KMS-11 (cell line): ENCODE results near the gene SGPP2.

Experiments used
- H2AFZ ChIP-seq: fragments of 200-600 bp; sonication (generic); 2 replicates; pipeline ENCODE4 v1.6.1; 2016; ENCODE audit warnings: antibody characterized with exemption, mixed run types, low read depth
- H3K27ac ChIP-seq: fragments of 200-600 bp; sonication (generic); 2 replicates; pipeline ENCODE4 v1.6.1; 2016; ENCODE audit warnings: mild to moderate bottlenecking, mixed run types
- H3K27me3 ChIP-seq: fragments of 200-600 bp; sonication (generic); 2 replicates; pipeline ENCODE4 v1.6.1; 2017; ENCODE audit warnings: mild to moderate bottlenecking, low read depth, mixed run types, moderate library complexity; ENCODE audit not compliant: insufficient read depth
- H3K36me3 ChIP-seq: fragments of 200-600 bp; sonication (generic); 2 replicates; pipeline ENCODE4 v1.6.1; 2017; ENCODE audit warnings: mild to moderate bottlenecking, mixed run types; ENCODE audit not compliant: insufficient read depth
- H3K4me1 ChIP-seq: fragments of 200-600 bp; sonication (generic); 2 replicates; pipeline ENCODE4 v1.6.1; 2016; ENCODE audit warnings: mild to moderate bottlenecking, low read depth, mixed run types; ENCODE audit not compliant: poor library complexity, severe bottlenecking
- H3K4me2 ChIP-seq: fragments of 200-600 bp; sonication (generic); 2 replicates; pipeline ENCODE4 v1.7.0; 2016; ENCODE audit warnings: mild to moderate bottlenecking, mixed run types
- H3K4me3 ChIP-seq: fragments of 200-600 bp; sonication (generic); IDR thresholded peaks from 2 replicates; pipeline ENCODE4 v1.6.1; 2017; ENCODE audit warnings: low read depth, low read length, mixed read lengths; ENCODE audit not compliant: insufficient read depth
- H3K79me2 ChIP-seq: fragments of 200-600 bp; sonication (generic); 2 replicates; pipeline ENCODE4 v1.6.1; 2016; ENCODE audit warnings: low read depth, mixed run types; ENCODE audit not compliant: insufficient read depth
- H3K9ac ChIP-seq: fragments of 200-600 bp; sonication (generic); 2 replicates; pipeline ENCODE4 v1.6.1; 2016; ENCODE audit warnings: mild to moderate bottlenecking, mixed run types
- H4K20me1 ChIP-seq: fragments of 200-600 bp; sonication (generic); 2 replicates; pipeline ENCODE4 v1.6.1; 2016; ENCODE audit warnings: mild to moderate bottlenecking, mixed run types; ENCODE audit not compliant: insufficient read depth
- TF ChIP-seq, protein P1 (sequence below): fragments of 200-600 bp; sonication (generic); conservative IDR thresholded peaks from 2 replicates; pipeline ENCODE4 v1.6.1; 2017; ENCODE audit warnings: low read depth, mild to moderate bottlenecking, antibody characterized with exemption, low read length, moderate library complexity, mixed read lengths

SGPP2 gene

DNA sequence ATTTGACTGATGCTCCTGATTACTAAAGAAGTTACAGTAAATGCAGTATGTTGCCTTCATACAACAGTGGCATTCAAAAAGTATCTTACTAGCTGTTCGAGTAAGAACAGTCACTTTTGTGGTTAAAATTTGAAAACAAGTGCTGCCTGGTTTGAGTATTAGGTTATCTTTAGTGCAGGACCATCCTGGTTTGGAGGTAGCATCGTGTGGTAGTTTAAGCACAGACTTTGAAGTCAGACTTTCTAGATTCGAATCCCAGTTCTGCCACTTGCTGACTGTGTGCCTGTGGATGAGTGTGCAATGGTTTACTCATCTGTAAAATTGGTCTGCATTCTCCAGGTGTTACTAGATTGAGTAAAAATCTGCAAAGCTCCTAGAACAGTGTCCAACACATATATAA lies 96.8 kb downstream of the SGPP2 start:
- Histone ChIP-seq H3K27ac (no peak overlapping the region), H3K4me1 (no peaks in the 10 kb centered on the region), H3K27me3 (no peaks in the 10 kb centered on the region), H4K20me1 (no peaks in the 10 kb centered on the region), H3K79me2 (no peaks in the 10 kb centered on the region), H3K4me3 (no peak overlapping the region), H3K36me3 (no peaks in the 10 kb centered on the region), H3K9ac (no peak overlapping the region), H2AFZ (no peak overlapping the region), H3K4me2 (no peak overlapping the region)
- TF ChIP-seq, protein P1, sequence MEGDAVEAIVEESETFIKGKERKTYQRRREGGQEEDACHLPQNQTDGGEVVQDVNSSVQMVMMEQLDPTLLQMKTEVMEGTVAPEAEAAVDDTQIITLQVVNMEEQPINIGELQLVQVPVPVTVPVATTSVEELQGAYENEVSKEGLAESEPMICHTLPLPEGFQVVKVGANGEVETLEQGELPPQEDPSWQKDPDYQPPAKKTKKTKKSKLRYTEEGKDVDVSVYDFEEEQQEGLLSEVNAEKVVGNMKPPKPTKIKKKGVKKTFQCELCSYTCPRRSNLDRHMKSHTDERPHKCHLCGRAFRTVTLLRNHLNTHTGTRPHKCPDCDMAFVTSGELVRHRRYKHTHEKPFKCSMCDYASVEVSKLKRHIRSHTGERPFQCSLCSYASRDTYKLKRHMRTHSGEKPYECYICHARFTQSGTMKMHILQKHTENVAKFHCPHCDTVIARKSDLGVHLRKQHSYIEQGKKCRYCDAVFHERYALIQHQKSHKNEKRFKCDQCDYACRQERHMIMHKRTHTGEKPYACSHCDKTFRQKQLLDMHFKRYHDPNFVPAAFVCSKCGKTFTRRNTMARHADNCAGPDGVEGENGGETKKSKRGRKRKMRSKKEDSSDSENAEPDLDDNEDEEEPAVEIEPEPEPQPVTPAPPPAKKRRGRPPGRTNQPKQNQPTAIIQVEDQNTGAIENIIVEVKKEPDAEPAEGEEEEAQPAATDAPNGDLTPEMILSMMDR: no peak

DNA sequence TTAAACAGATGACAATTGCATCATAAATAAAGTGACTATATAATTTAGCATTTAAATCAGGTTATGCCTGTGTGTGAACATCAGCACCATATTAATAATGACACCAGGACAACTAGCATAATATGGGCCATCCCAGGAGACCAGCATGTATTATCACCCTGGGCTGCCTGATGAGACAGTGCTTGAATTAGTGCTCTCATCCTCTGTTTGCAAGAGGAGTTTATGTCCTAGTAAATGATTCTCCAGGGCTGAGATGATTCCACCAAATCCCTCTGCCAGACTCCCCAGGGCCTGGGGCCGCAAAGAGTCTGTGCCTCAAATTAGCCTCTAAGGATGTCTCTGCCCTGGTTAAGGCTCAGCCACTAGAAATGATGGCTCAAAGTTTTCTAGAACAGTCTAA lies 97.7 kb downstream of the SGPP2 start:
- Histone ChIP-seq H3K27me3 (no peaks in the 10 kb centered on the region), H3K4me1 (no peaks in the 10 kb centered on the region), H3K36me3 (no peaks in the 10 kb centered on the region), H2AFZ (no peak overlapping the region), H3K4me3 (no peak overlapping the region), H3K27ac (no peak overlapping the region), H3K4me2 (no peak overlapping the region), H3K79me2 (no peaks in the 10 kb centered on the region), H3K9ac (no peak overlapping the region), H4K20me1 (no peaks in the 10 kb centered on the region)
- TF ChIP-seq, protein P1: no peak

DNA sequence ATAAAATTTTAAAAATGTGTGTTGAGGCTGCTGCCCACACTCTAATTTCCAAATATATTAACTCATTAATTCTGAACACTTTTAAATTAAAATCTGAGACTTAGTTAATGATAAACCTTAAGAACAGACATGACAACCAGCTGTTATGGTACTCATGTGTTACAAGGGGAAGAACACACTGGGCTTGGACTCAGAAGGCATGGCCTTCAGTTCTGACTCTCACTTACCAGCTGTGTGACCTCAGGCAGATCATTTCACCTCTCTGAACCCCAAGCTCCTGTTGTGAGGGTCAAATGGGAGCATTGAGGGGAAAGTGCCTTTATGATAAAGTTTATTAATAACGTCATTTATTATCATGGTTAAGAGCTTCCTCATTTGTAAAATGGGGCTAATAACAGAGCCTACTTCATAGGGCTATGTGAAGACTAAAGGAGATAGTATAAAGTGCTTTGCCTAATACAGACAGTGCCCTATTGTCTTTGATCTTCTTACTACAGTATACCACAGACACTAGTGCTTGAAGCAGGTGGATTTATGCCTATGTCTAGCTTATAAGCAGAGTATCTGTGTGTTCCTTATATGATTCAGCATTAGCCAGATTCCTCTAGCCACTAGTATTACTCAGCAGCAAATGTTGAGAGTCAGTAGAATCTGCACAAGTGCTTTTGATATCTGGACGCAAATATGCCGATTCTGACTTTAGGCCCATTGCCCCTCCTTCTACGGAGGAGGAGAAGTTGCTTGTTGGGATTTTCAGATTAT lies 99.6 kb downstream of the SGPP2 start:
- no peaks in the 10 kb centered on the region for H4K20me1 ChIP-seq
- no peaks in the 10 kb centered on the region for H3K36me3 ChIP-seq
- H2AFZ ChIP-seq: no peak overlapping the region
- no peak overlapping the region for H3K4me2 ChIP-seq
- H3K79me2 ChIP-seq: no peaks in the 10 kb centered on the region
- no peaks in the 10 kb centered on the region for H3K4me1 ChIP-seq
- H3K4me3 ChIP-seq: no peak overlapping the region
- H3K27ac ChIP-seq: no peak overlapping the region
- TF ChIP-seq, protein P1: no peak
- H3K27me3 ChIP-seq: no peaks in the 10 kb centered on the region
- no peak overlapping the region for H3K9ac ChIP-seq

DNA sequence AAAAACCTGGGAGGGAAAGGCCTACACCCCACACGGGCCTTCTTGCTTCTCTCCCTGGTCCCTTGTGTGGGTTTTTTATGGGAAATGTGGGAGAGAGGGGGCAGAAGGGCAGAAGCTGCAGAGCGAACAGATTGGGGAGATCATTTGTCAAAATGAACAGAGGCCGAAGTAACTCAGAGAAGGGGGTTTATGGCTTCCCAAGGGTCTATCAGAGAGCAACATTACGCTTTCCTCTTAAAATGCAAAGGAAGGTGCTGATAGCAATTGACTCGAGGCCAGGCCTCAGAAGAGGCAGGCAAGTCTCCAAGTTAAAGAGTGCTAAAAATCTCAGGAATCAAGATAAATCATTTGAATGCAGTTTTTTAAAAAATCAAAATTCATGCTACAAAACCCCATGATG lies 101.5 kb downstream of the SGPP2 start:
- Histone ChIP-seq H3K4me1 (no peaks in the 10 kb centered on the region), H3K9ac (no peak overlapping the region), H2AFZ (no peak overlapping the region), H3K79me2 (no peaks in the 10 kb centered on the region), H4K20me1 (no peaks in the 10 kb centered on the region), H3K27me3 (no peaks in the 10 kb centered on the region), H3K27ac (no peak overlapping the region), H3K4me3 (no peak overlapping the region), H3K4me2 (no peak overlapping the region), H3K36me3 (no peaks in the 10 kb centered on the region)
- TF ChIP-seq, protein P1: no peak
